Measurements from ENCODE around the gene IQSEC3.

The IQSEC3 gene

GRCh38 chr12:219891-220352, 153.4 kb downstream of the IQSEC3 start:
- Histone ChIP-seq H3K4me3 (ENCODE audit: low read length in 2 of 2) (no peak overlapping the region), H3K27me3 (ENCODE audit: control insufficient read depth in 1 of 2, insufficient read depth in 2 of 2, low read length in 2 of 2) (peaks cover 0 to 23% of the 10 kb centered on the region in 2 donors), H3K9me3 (ENCODE audit: control insufficient read depth in 2 of 2, low read length in 2 of 2) (no peaks in the 10 kb centered on the region), H3K36me3 (ENCODE audit: control insufficient read depth in 2 of 2, insufficient read depth in 2 of 2, low read length in 2 of 2) (no peaks in the 10 kb centered on the region), H3K4me1 (ENCODE audit: control insufficient read depth, insufficient read depth, low read length) (no peaks in the 10 kb centered on the region), H3K9ac (ENCODE audit: low read length in 2 of 2) (no peak overlapping the region), H3K27ac (ENCODE audit: low read length) (no peak overlapping the region)

GRCh38 chr12:220491-220890, 153.9 kb downstream of the IQSEC3 start:
- H3K27ac ChIP-seq (ENCODE audit: low read length), result no peak overlapping the region
- no peaks in the 10 kb centered on the region for H3K4me1 ChIP-seq (ENCODE audit: control insufficient read depth, insufficient read depth, low read length)
- H3K9ac ChIP-seq (ENCODE audit: low read length in 2 of 2), result no peak overlapping the region
- H3K27me3 ChIP-seq (ENCODE audit: control insufficient read depth in 1 of 2, insufficient read depth in 2 of 2, low read length in 2 of 2), result peaks cover 0 to 18% of the 10 kb centered on the region in 2 donors
- H3K4me3 ChIP-seq (ENCODE audit: low read length in 2 of 2), result no peak overlapping the region
- no peaks in the 10 kb centered on the region for H3K9me3 ChIP-seq (ENCODE audit: control insufficient read depth in 2 of 2, low read length in 2 of 2)
- H3K36me3 ChIP-seq (ENCODE audit: control insufficient read depth in 2 of 2, insufficient read depth in 2 of 2, low read length in 2 of 2), result no peaks in the 10 kb centered on the region

GRCh38 chr12:220946-221550, 154.5 kb downstream of the IQSEC3 start:
- Histone ChIP-seq H3K9ac (ENCODE audit: low read length in 2 of 2) (no peak overlapping the region), H3K27ac (ENCODE audit: low read length) (no peak overlapping the region), H3K27me3 (ENCODE audit: control insufficient read depth in 1 of 2, insufficient read depth in 2 of 2, low read length in 2 of 2) (peaks cover 0 to 15% of the 10 kb centered on the region in 2 donors), H3K4me3 (ENCODE audit: low read length in 2 of 2) (no peak overlapping the region), H3K9me3 (ENCODE audit: control insufficient read depth in 2 of 2, low read length in 2 of 2) (no peaks in the 10 kb centered on the region), H3K4me1 (ENCODE audit: control insufficient read depth, insufficient read depth, low read length) (no peaks in the 10 kb centered on the region), H3K36me3 (ENCODE audit: control insufficient read depth in 2 of 2, insufficient read depth in 2 of 2, low read length in 2 of 2) (no peaks in the 10 kb centered on the region)

GRCh38 chr12:221736-222135, 155.2 kb downstream of the IQSEC3 start:
- Histone ChIP-seq H3K4me1 (ENCODE audit: control insufficient read depth, insufficient read depth, low read length) (no peaks in the 10 kb centered on the region), H3K9me3 (ENCODE audit: control insufficient read depth in 2 of 2, low read length in 2 of 2) (no peaks in the 10 kb centered on the region), H3K4me3 (ENCODE audit: low read length in 2 of 2) (no peak overlapping the region), H3K9ac (ENCODE audit: low read length in 2 of 2) (no peak overlapping the region), H3K36me3 (ENCODE audit: control insufficient read depth in 2 of 2, insufficient read depth in 2 of 2, low read length in 2 of 2) (no peaks in the 10 kb centered on the region), H3K27me3 (ENCODE audit: control insufficient read depth in 1 of 2, insufficient read depth in 2 of 2, low read length in 2 of 2) (peaks cover 0 to 15% of the 10 kb centered on the region in 2 donors), H3K27ac (ENCODE audit: low read length) (no peak overlapping the region)

GRCh38 chr12:223841-224240, 157.3 kb downstream of the IQSEC3 start:
- no peak overlapping the region for H3K9ac ChIP-seq (ENCODE audit: low read length in 2 of 2)
- peaks cover 0 to 20% of the 10 kb centered on the region in 2 donors for H3K27me3 ChIP-seq (ENCODE audit: control insufficient read depth in 1 of 2, insufficient read depth in 2 of 2, low read length in 2 of 2)
- no peaks in the 10 kb centered on the region for H3K9me3 ChIP-seq (ENCODE audit: control insufficient read depth in 2 of 2, low read length in 2 of 2)
- no peak overlapping the region for H3K4me3 ChIP-seq (ENCODE audit: low read length in 2 of 2)
- no peak overlapping the region for H3K27ac ChIP-seq (ENCODE audit: low read length)
- no peaks in the 10 kb centered on the region for H3K4me1 ChIP-seq (ENCODE audit: control insufficient read depth, insufficient read depth, low read length)
- H3K36me3 ChIP-seq (ENCODE audit: control insufficient read depth in 2 of 2, insufficient read depth in 2 of 2, low read length in 2 of 2), result no peaks in the 10 kb centered on the region

GRCh38 chr12:224330-224729, 157.8 kb downstream of the IQSEC3 start:
- H3K27ac ChIP-seq (ENCODE audit: low read length), result no peak overlapping the region
- no peak overlapping the region for H3K9ac ChIP-seq (ENCODE audit: low read length in 2 of 2)
- no peak overlapping the region for H3K4me3 ChIP-seq (ENCODE audit: low read length in 2 of 2)
- no peaks in the 10 kb centered on the region for H3K9me3 ChIP-seq (ENCODE audit: control insufficient read depth in 2 of 2, low read length in 2 of 2)
- H3K36me3 ChIP-seq (ENCODE audit: control insufficient read depth in 2 of 2, insufficient read depth in 2 of 2, low read length in 2 of 2), result no peaks in the 10 kb centered on the region
- H3K27me3 ChIP-seq (ENCODE audit: control insufficient read depth in 1 of 2, insufficient read depth in 2 of 2, low read length in 2 of 2), result peaks cover 0 to 15% of the 10 kb centered on the region in 2 donors
- H3K4me1 ChIP-seq (ENCODE audit: control insufficient read depth, insufficient read depth, low read length), result no peaks in the 10 kb centered on the region

- Histone ChIP-seq H3K9ac (ENCODE audit: low read length in 2 of 2) (no peak overlapping the region), H3K9me3 (ENCODE audit: control insufficient read depth in 2 of 2, low read length in 2 of 2) (no peaks in the 10 kb centered on the region), H3K36me3 (ENCODE audit: control insufficient read depth in 2 of 2, insufficient read depth in 2 of 2, low read length in 2 of 2) (no peaks in the 10 kb centered on the region), H3K4me3 (ENCODE audit: low read length in 2 of 2) (no peak overlapping the region), H3K27ac (ENCODE audit: low read length) (no peak overlapping the region), H3K27me3 (ENCODE audit: control insufficient read depth in 1 of 2, insufficient read depth in 2 of 2, low read length in 2 of 2) (peaks cover 0 to 12% of the 10 kb centered on the region in 2 donors), H3K4me1 (ENCODE audit: control insufficient read depth, insufficient read depth, low read length) (no peaks in the 10 kb centered on the region)
Measured at GRCh38 chr12:225012-225411, 158.4 kb downstream of the IQSEC3 start.

GRCh38 chr12:226401-226800, 159.8 kb downstream of the IQSEC3 start:
- Histone ChIP-seq H3K9ac (ENCODE audit: low read length in 2 of 2) (no peak overlapping the region), H3K27me3 (ENCODE audit: control insufficient read depth in 1 of 2, insufficient read depth in 2 of 2, low read length in 2 of 2) (peaks cover 0 to 10% of the 10 kb centered on the region in 2 donors), H3K27ac (ENCODE audit: low read length) (no peak overlapping the region), H3K36me3 (ENCODE audit: control insufficient read depth in 2 of 2, insufficient read depth in 2 of 2, low read length in 2 of 2) (no peaks in the 10 kb centered on the region), H3K9me3 (ENCODE audit: control insufficient read depth in 2 of 2, low read length in 2 of 2) (no peaks in the 10 kb centered on the region), H3K4me3 (ENCODE audit: low read length in 2 of 2) (no peak overlapping the region), H3K4me1 (ENCODE audit: control insufficient read depth, insufficient read depth, low read length) (peaks cover 6% of the 10 kb centered on the region)

- peaks cover 6% of the 10 kb centered on the region for H3K4me1 ChIP-seq (ENCODE audit: control insufficient read depth, insufficient read depth, low read length)
- no peak overlapping the region for H3K9ac ChIP-seq (ENCODE audit: low read length in 2 of 2)
- H3K27ac ChIP-seq (ENCODE audit: low read length), result no peak overlapping the region
Measured at GRCh38 chr12:227286-227915, 160.8 kb downstream of the IQSEC3 start.

More at GRCh38 chr12:227286-227915, 160.8 kb downstream of the IQSEC3 start:
- Histone ChIP-seq H3K27me3 (ENCODE audit: control insufficient read depth in 1 of 2, insufficient read depth in 2 of 2, low read length in 2 of 2) (peaks cover 0 to 8% of the 10 kb centered on the region in 2 donors), H3K9me3 (ENCODE audit: control insufficient read depth in 2 of 2, low read length in 2 of 2) (no peaks in the 10 kb centered on the region), H3K4me3 (ENCODE audit: low read length in 2 of 2) (no peak overlapping the region), H3K36me3 (ENCODE audit: control insufficient read depth in 2 of 2, insufficient read depth in 2 of 2, low read length in 2 of 2) (no peaks in the 10 kb centered on the region)

All from stomach smooth muscle (tissue), 2 donors.